ENCODE results near the gene SH3GL1. TPM values are rescaled to one million over a fixed set of nuclear protein-coding genes. Genes with fewer than 3 reads are reported as not detected.

SH3GL1 gene
- total and polyA plus RNA-seq, 9 of the 15 experiments (the other 6 are each of a cell fraction or from before 2014, with no cell fraction given) = 1.7 to 75.3 (median 25.7) TPM

DNA sequence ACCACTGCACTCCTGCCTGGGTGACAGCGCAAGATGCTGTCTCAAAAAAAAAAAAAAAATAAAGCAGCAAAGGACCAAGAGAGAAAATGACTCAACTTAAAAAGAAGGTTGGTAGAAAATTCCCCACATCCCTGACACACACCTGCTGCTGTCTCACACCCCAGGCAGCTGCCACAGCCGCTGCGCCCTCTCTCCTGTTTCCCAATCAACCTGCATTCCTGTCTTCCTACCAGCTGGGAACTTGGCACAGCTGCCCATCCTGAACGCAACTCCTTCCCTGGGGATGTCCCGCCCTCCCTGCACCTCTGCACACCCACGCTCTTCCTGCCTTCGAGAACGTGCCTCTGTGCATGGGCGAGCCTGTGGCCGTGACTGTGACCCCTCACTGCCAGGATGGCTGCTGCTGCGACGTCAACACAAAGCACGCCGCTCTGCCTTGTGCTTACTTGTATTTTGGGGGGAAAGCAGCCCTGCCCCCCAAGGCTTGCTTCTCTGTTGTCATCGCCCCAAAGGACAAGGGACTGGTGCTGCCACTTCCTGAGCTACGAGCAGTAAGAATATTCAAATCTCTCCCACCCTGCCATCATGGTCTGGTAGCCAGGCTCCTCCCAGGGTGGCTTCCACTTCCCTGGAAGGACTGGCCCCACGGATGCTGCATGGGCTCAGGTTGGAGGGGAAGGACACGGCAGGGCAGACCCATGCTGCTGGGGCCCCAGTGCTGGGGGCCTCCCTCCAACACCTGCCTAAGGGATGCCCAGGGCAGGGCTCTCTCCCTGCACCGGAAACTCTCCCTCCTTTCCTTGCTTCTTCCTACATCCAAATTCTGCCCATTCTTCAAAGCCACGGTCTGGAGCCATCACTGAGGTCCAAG lies 20.7 kb downstream of the SH3GL1 start:
- WGBS (ENCODE audit: insufficient coverage, low coverage, missing lambda C conversion rate) = 86% methylated on average over 18 of the region's 20 CpGs
- peak overlapping the region; percentile 41; the same call in 1 of the 3 replicates for H3K27ac ChIP-seq (ENCODE audit: extremely low read depth, low read depth, low read length)
- intact Hi-C loops (cut with micrococcal nuclease) = no loop called here
- no TSS peak for BruUV-seq (replicated peaks)
- ATAC-seq (no peak), FAIRE-seq (no peak), DNase-seq (ENCODE audit: extremely low read depth in 1 of 4, low spot score in 3 of 4) (no peak)
- no peaks in the 10 kb centered on the region for H3K9me1 ChIP-seq (ENCODE audit: control insufficient read depth, insufficient read depth, low read length)
- ChIA-PET CTCF (ENCODE audit: low intra/inter-chr PET ratio) (no interaction called here), POLR2A (interaction anchor here (0.6 to 4.1 kb wide), 7 partner anchors 9 to 23 kb away, joined by 3 to 16 read pairs (median 3); partner anchors contain the start of gene CHAF1A)
- no peak overlapping the region for H2AFZ ChIP-seq (ENCODE audit: low read depth, low read length)
- H3K27me3 ChIP-seq (ENCODE audit: control insufficient read depth in 2 of 2, insufficient read depth in 2 of 2, low read length in 2 of 2) = no peaks in the 10 kb centered on the region
- no peaks in the 10 kb centered on the region for H3K9me3 ChIP-seq (replicated peaks; ENCODE audit: control insufficient read depth, insufficient read depth, low read depth, low read length)
- peak overlapping the region in 1 of 2 experiments; percentile 73; a peak in 2 of 4 replicates for H3K9ac ChIP-seq (ENCODE audit: insufficient read depth in 1 of 2, low read depth in 2 of 2, low read length in 2 of 2)
- 0 out of 2 replicates have a peak, but pooled peaks have one; percentile 12 for TF ChIP-seq ZNF143 (CRISPR knock-in tag; IDR thresholded peaks at IDR 0.05)
- TF ChIP-seq, protein P1, sequence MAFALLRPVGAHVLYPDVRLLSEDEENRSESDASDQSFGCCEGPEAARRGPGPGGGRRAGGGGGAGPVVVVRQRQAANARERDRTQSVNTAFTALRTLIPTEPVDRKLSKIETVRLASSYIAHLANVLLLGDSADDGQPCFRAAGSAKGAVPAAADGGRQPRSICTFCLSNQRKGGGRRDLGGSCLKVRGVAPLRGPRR (CRISPR knock-in tag; IDR thresholded peaks at IDR 0.05) = no peak
- TF ChIP-seq, protein P2, sequence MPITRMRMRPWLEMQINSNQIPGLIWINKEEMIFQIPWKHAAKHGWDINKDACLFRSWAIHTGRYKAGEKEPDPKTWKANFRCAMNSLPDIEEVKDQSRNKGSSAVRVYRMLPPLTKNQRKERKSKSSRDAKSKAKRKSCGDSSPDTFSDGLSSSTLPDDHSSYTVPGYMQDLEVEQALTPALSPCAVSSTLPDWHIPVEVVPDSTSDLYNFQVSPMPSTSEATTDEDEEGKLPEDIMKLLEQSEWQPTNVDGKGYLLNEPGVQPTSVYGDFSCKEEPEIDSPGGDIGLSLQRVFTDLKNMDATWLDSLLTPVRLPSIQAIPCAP (CRISPR knock-in tag; IDR thresholded peaks at IDR 0.05; ENCODE audit: borderline replicate concordance) = no peak
- H3K4me3 ChIP-seq = no peak overlapping the region
- in situ Hi-C loops (cut with MboI) = no loop called here
- H3K79me2 ChIP-seq (ENCODE audit: control insufficient read depth, insufficient read depth, low read length) = peaks cover 88% of the 10 kb centered on the region
- H3K4me1 ChIP-seq (replicated peaks in 1 of 2; ENCODE audit: control insufficient read depth in 2 of 2, insufficient read depth in 2 of 2, low read length in 2 of 2) = peaks cover 58 to 81% of the 10 kb centered on the region in 2 experiments
- no peak overlapping the region for H3K4me2 ChIP-seq (ENCODE audit: insufficient read depth, low read length)
- peaks cover 49% of the 10 kb centered on the region; the same call in 2 of the 3 replicates for H3K36me3 ChIP-seq (ENCODE audit: control insufficient read depth, insufficient read depth, low read length)
- peaks cover 28% of the 10 kb centered on the region for H4K20me1 ChIP-seq (replicated peaks; ENCODE audit: control insufficient read depth, insufficient read depth, low read length)

Data from K562 (cell line).